Upper lobe of left lung (tissue), 4 donors: Measurements from ENCODE around the gene SBF1.

ENCODE experiments used
- EP300 ChIP-seq, 4 donors: sonication (generic); formaldehyde crosslinking; IDR thresholded peaks; one replicate each; pipeline ENCODE4 v1.5.1; 2017; ENCODE audit warnings: antibody characterized with exemption in 4 of 4, control low read depth in 2 of 4
- POLR2A ChIP-seq, 4 donors: fragments of 450-650 bp; IDR thresholded peaks; one replicate each; pipeline ENCODE4 v1.5.1; 2016 to 2017; ENCODE audit warnings: antibody characterized with exemption in 4 of 4, mild to moderate bottlenecking in 2 of 4
- POLR2AphosphoS5 ChIP-seq, 2 donors: sonication (generic); formaldehyde crosslinking; IDR thresholded peaks; one replicate each; pipeline ENCODE4 v1.5.1; 2017; ENCODE audit warnings: antibody characterized with exemption in 2 of 2
- TF ChIP-seq, protein P1 (sequence below), 6 experiments: fragments of 450-650 bp in 4 of 6; fragments of 200-600 bp in 2 of 6; sonication (generic) in 2 of 6; IDR thresholded peaks; one replicate each; pipeline ENCODE4 v1.5.1; 2016 to 2019; ENCODE audit warnings: antibody characterized with exemption in 6 of 6

- TF ChIP-seq POLR2A (IDR thresholded peaks at IDR 0.05) (no peak), POLR2AphosphoS5 (IDR thresholded peaks at IDR 0.05) (no peak), EP300 (IDR thresholded peaks at IDR 0.05) (no peak)
- TF ChIP-seq, protein P1, sequence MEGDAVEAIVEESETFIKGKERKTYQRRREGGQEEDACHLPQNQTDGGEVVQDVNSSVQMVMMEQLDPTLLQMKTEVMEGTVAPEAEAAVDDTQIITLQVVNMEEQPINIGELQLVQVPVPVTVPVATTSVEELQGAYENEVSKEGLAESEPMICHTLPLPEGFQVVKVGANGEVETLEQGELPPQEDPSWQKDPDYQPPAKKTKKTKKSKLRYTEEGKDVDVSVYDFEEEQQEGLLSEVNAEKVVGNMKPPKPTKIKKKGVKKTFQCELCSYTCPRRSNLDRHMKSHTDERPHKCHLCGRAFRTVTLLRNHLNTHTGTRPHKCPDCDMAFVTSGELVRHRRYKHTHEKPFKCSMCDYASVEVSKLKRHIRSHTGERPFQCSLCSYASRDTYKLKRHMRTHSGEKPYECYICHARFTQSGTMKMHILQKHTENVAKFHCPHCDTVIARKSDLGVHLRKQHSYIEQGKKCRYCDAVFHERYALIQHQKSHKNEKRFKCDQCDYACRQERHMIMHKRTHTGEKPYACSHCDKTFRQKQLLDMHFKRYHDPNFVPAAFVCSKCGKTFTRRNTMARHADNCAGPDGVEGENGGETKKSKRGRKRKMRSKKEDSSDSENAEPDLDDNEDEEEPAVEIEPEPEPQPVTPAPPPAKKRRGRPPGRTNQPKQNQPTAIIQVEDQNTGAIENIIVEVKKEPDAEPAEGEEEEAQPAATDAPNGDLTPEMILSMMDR (IDR thresholded peaks at IDR 0.05) = no peak
These were observed 46.1 kb upstream of the SBF1 start for GRCh38 chr22:50520826-50521453.
